ENCODE measurements around the gene HNRNPR.
"Not testable (repeated sequence)": the region's sequence is repeated elsewhere in the genome, so short reads cannot be mapped to it uniquely, and the experiment has no call there.

Gene HNRNPR

GRCh38 chr1:23344111-23344986 is at the start of gene HNRNPR:
HNRNPR (minus strand) TSS chr1:23344284; CDS start chr1:23341008, 3,276 bp downstream.
- peak; percentile 94 to 98 (median 96) for DNase-seq

- no peak for DNase-seq
Measured at GRCh38 chr1:23393706-23394105, 49.6 kb upstream of the HNRNPR start.

- no peak for DNase-seq
Measured at GRCh38 chr1:23392125-23392855, 48.2 kb upstream of the HNRNPR start.

GRCh38 chr1:23389837-23390321 is 45.8 kb upstream of the HNRNPR start:
- DNase-seq: no peak

GRCh38 chr1:23387494-23387893 is 43.4 kb upstream of the HNRNPR start:
- no peak for DNase-seq

GRCh38 chr1:23385119-23385621 is 41.1 kb upstream of the HNRNPR start:
- DNase-seq: no peak

GRCh38 chr1:23384312-23385058 is 40.4 kb upstream of the HNRNPR start:
- DNase-seq: no peak

GRCh38 chr1:23383577-23384311 is 39.7 kb upstream of the HNRNPR start:
- no peak for DNase-seq

GRCh38 chr1:23381233-23381885 is 37.3 kb upstream of the HNRNPR start:
- DNase-seq: no peak

- no peak for DNase-seq
Measured at GRCh38 chr1:23380719-23381118, 36.6 kb upstream of the HNRNPR start.

- not testable (repeated sequence) for DNase-seq
Measured at GRCh38 chr1:23380236-23380635, 36.2 kb upstream of the HNRNPR start.

GRCh38 chr1:23376890-23377811 is 33.1 kb upstream of the HNRNPR start:
- DNase-seq: no peak

- not testable (repeated sequence) for DNase-seq
Measured at GRCh38 chr1:23374079-23374735, 30.1 kb upstream of the HNRNPR start.

- no peak for DNase-seq
Measured at GRCh38 chr1:23371987-23372880, 28.1 kb upstream of the HNRNPR start.

GRCh38 chr1:23370709-23371584 is 26.9 kb upstream of the HNRNPR start:
- no peak for DNase-seq

- DNase-seq: no peak
Measured at GRCh38 chr1:23370330-23370708, 26.2 kb upstream of the HNRNPR start.

- peak; percentile 6 to 55 (median 49) for DNase-seq
Measured at GRCh38 chr1:23369335-23370013, 25.4 kb upstream of the HNRNPR start, which contains the start of gene ZNF436. ZNF436 (minus strand) TSS chr1:23369836; CDS start chr1:23368005, 1,831 bp downstream.

Data from stimulated activated naive CD4-positive, alpha-beta T cell (primary cell).